Measurements from ENCODE around the gene SYT3. TPM values are rescaled to one million over a fixed set of nuclear protein-coding genes. Genes with fewer than 3 reads are reported as not detected.

The SYT3 gene
- total RNA-seq, 2 experiments from 2014 or later: not detected

- H3K4me1 Mint-ChIP-seq: no peaks in the 10 kb centered on the region
- H3K27ac Mint-ChIP-seq: no peak overlapping the region
- CTCF ChIA-PET: interaction anchor here (1.4 kb wide), 1 partner anchor 112 kb away, joined by 3 read pairs; no protein-coding TSS in a partner anchor
Observed at GRCh38 chr19:50668416-50668815, 28.7 kb upstream of the SYT3 start.

GRCh38 chr19:50667759-50668231 is 28.1 kb upstream of the SYT3 start:
- Mint-ChIP-seq H3K4me1 (no peaks in the 10 kb centered on the region), H3K27ac (no peak overlapping the region), H3K36me3 (no peaks in the 10 kb centered on the region), H3K4me3 (no peak overlapping the region), H3K9me3 (ENCODE audit: low read depth) (no peaks in the 10 kb centered on the region), H3K27me3 (peaks cover 33% of the 10 kb centered on the region)
- CTCF ChIA-PET: no interaction called here
- no peak for DNase-seq
- no peak for ATAC-seq

More at GRCh38 chr19:50668416-50668815, 28.7 kb upstream of the SYT3 start:
- no peak for DNase-seq
- H3K4me3 Mint-ChIP-seq: no peak overlapping the region
- H3K27me3 Mint-ChIP-seq: peaks cover 39% of the 10 kb centered on the region
- no peaks in the 10 kb centered on the region for H3K9me3 Mint-ChIP-seq (ENCODE audit: low read depth)
- no peak for ATAC-seq
- no peaks in the 10 kb centered on the region for H3K36me3 Mint-ChIP-seq

GRCh38 chr19:50667177-50667758 is 27.6 kb upstream of the SYT3 start:
- Mint-ChIP-seq H3K4me3 (no peak overlapping the region), H3K9me3 (ENCODE audit: low read depth) (no peaks in the 10 kb centered on the region), H3K27ac (no peak overlapping the region), H3K4me1 (no peaks in the 10 kb centered on the region), H3K36me3 (no peaks in the 10 kb centered on the region), H3K27me3 (peaks cover 30% of the 10 kb centered on the region)
- DNase-seq (no peak), ATAC-seq (no peak)
- CTCF ChIA-PET: no interaction called here

GRCh38 chr19:50666346-50667176 is 26.9 kb upstream of the SYT3 start:
- DNase-seq (no peak), ATAC-seq (no peak)
- no peaks in the 10 kb centered on the region for H3K9me3 Mint-ChIP-seq (ENCODE audit: low read depth)
- no peaks in the 10 kb centered on the region for H3K4me1 Mint-ChIP-seq
- peaks cover 29% of the 10 kb centered on the region for H3K27me3 Mint-ChIP-seq
- H3K27ac Mint-ChIP-seq: no peak overlapping the region
- CTCF ChIA-PET: no interaction called here
- no peaks in the 10 kb centered on the region for H3K36me3 Mint-ChIP-seq
- H3K4me3 Mint-ChIP-seq: no peak overlapping the region

GRCh38 chr19:50664204-50664603 is 24.5 kb upstream of the SYT3 start:
- Mint-ChIP-seq H3K9me3 (ENCODE audit: low read depth) (no peaks in the 10 kb centered on the region), H3K4me1 (no peaks in the 10 kb centered on the region), H3K36me3 (peaks cover 1% of the 10 kb centered on the region), H3K27ac (no peak overlapping the region), H3K4me3 (no peak overlapping the region), H3K27me3 (peaks cover 19% of the 10 kb centered on the region)
- DNase-seq (no peak), ATAC-seq (no peak)
- CTCF ChIA-PET: interaction anchor here (1.0 to 1.6 kb wide), 2 partner anchors 56 to 108 kb away, joined by 3 to 4 read pairs; no protein-coding TSS in a partner anchor

GRCh38 chr19:50663482-50663790 is 23.8 kb upstream of the SYT3 start:
- CTCF ChIA-PET: no interaction called here
- Mint-ChIP-seq H3K4me3 (no peak overlapping the region), H3K27me3 (peaks cover 20% of the 10 kb centered on the region), H3K36me3 (peaks cover 2% of the 10 kb centered on the region), H3K9me3 (ENCODE audit: low read depth) (no peaks in the 10 kb centered on the region), H3K4me1 (peaks cover 4% of the 10 kb centered on the region), H3K27ac (no peak overlapping the region)
- no peak for DNase-seq
- no peak for ATAC-seq

- H3K4me3 Mint-ChIP-seq: no peak overlapping the region
Observed at GRCh38 chr19:50662651-50663481, 23.2 kb upstream of the SYT3 start.

GRCh38 chr19:50661766-50662650 is 22.3 kb upstream of the SYT3 start:
- Mint-ChIP-seq H3K9me3 (ENCODE audit: low read depth) (no peaks in the 10 kb centered on the region), H3K27ac (no peak overlapping the region), H3K4me1 (peaks cover 18% of the 10 kb centered on the region), H3K27me3 (peaks cover 29% of the 10 kb centered on the region), H3K36me3 (peaks cover 6% of the 10 kb centered on the region), H3K4me3 (no peak overlapping the region)
- CTCF ChIA-PET: no interaction called here
- ATAC-seq: no peak
- no peak for DNase-seq

More at GRCh38 chr19:50662651-50663481, 23.2 kb upstream of the SYT3 start:
- no peak overlapping the region for H3K27ac Mint-ChIP-seq
- H3K27me3 Mint-ChIP-seq: peaks cover 24% of the 10 kb centered on the region
- DNase-seq: no peak
- peaks cover 10% of the 10 kb centered on the region for H3K4me1 Mint-ChIP-seq
- CTCF ChIA-PET: no interaction called here
- H3K36me3 Mint-ChIP-seq: peaks cover 6% of the 10 kb centered on the region
- H3K9me3 Mint-ChIP-seq (ENCODE audit: low read depth): no peaks in the 10 kb centered on the region
- ATAC-seq: no peak

GRCh38 chr19:50661023-50661422 is 21.3 kb upstream of the SYT3 start:
- peaks cover 18% of the 10 kb centered on the region for H3K4me1 Mint-ChIP-seq
- no peaks in the 10 kb centered on the region for H3K9me3 Mint-ChIP-seq (ENCODE audit: low read depth)
- H3K36me3 Mint-ChIP-seq: peaks cover 6% of the 10 kb centered on the region
- no peak overlapping the region for H3K4me3 Mint-ChIP-seq
- no peak for DNase-seq
- ATAC-seq: no peak
- H3K27ac Mint-ChIP-seq: no peak overlapping the region
- peaks cover 27% of the 10 kb centered on the region for H3K27me3 Mint-ChIP-seq
- CTCF ChIA-PET: no interaction called here

- DNase-seq: no peak
- H3K27ac Mint-ChIP-seq: no peak overlapping the region
- CTCF ChIA-PET: no interaction called here
- peaks cover 6% of the 10 kb centered on the region for H3K36me3 Mint-ChIP-seq
- no peak overlapping the region for H3K4me3 Mint-ChIP-seq
- H3K4me1 Mint-ChIP-seq: peaks cover 18% of the 10 kb centered on the region
- no peaks in the 10 kb centered on the region for H3K9me3 Mint-ChIP-seq (ENCODE audit: low read depth)
- peaks cover 23% of the 10 kb centered on the region for H3K27me3 Mint-ChIP-seq
- ATAC-seq: no peak
Observed at GRCh38 chr19:50660088-50660366, 20.3 kb upstream of the SYT3 start.

- H3K4me3 Mint-ChIP-seq: no peak overlapping the region
- no peak for ATAC-seq
- H3K27ac Mint-ChIP-seq: no peak overlapping the region
- CTCF ChIA-PET: no interaction called here
- H3K9me3 Mint-ChIP-seq (ENCODE audit: low read depth): no peaks in the 10 kb centered on the region
- peaks cover 6% of the 10 kb centered on the region for H3K36me3 Mint-ChIP-seq
- H3K27me3 Mint-ChIP-seq: peaks cover 20% of the 10 kb centered on the region
- peaks cover 18% of the 10 kb centered on the region for H3K4me1 Mint-ChIP-seq
- DNase-seq: no peak
Observed at GRCh38 chr19:50659318-50660087, 19.8 kb upstream of the SYT3 start.

- peak; percentile 27 for ATAC-seq
- H3K36me3 Mint-ChIP-seq: peaks cover 6% of the 10 kb centered on the region
- H3K27ac Mint-ChIP-seq: peak overlapping the region; percentile 79
- CTCF ChIA-PET: no interaction called here
- no peaks in the 10 kb centered on the region for H3K9me3 Mint-ChIP-seq (ENCODE audit: low read depth)
- H3K4me3 Mint-ChIP-seq: peak overlapping the region; percentile 62
- H3K27me3 Mint-ChIP-seq: peaks cover 23% of the 10 kb centered on the region
- peaks cover 18% of the 10 kb centered on the region for H3K4me1 Mint-ChIP-seq
- peak; percentile 62 for DNase-seq
Observed at GRCh38 chr19:50658441-50659317, 19.0 kb upstream of the SYT3 start.
